Natural killer cell (primary cell): ENCODE data around the gene TAP1. TPM values are rescaled to one million over a fixed set of nuclear protein-coding genes. Genes with fewer than 3 reads are reported as not detected.
A peak's percentile ranks its signal among the peaks of the same experiment; 100 is the strongest.

ENCODE experiments used
- ATAC-seq, 3 donors: fragments of 150-1000 bp in 2 of 3; fragments of 200-7000 bp in 1 of 3; cut with Tn5 transposase; 1 replicate in 1 of 3; 2 replicates in 2 of 3; pipeline ENCODE4 v1.10.0; 2021; ENCODE audit warnings: mild to moderate bottlenecking in 2 of 3, moderate library complexity in 2 of 3
- DNase-seq, 2 donors: peaks; one replicate each; pipeline versions ENCODE4 v3.0.0 to v3.0.0-alpha.2; 2013 to 2021; ENCODE audit warnings: mixed read lengths in 1 of 2
- H3K27ac ChIP-seq: one replicate; pipeline ENCODE4 v1.5.1; 2013; ENCODE audit warnings: mild to moderate bottlenecking, low read length
- H3K27me3 ChIP-seq: one replicate; pipeline ENCODE4 v1.6.1; 2013; ENCODE audit warnings: low read length; ENCODE audit not compliant: control insufficient read depth, insufficient read depth
- H3K36me3 ChIP-seq: one replicate; pipeline ENCODE4 v1.6.1; 2013; ENCODE audit warnings: low read length; ENCODE audit not compliant: control insufficient read depth, insufficient read depth
- H3K4me1 ChIP-seq: one replicate; pipeline ENCODE4 v1.6.1; 2013; ENCODE audit warnings: low read length; ENCODE audit not compliant: control insufficient read depth, insufficient read depth
- H3K4me3 ChIP-seq: one replicate; pipeline ENCODE4 v1.5.1; 2013; ENCODE audit warnings: low read length
- H3K9me3 ChIP-seq: one replicate; pipeline ENCODE4 v1.6.1; 2013; ENCODE audit warnings: low read length; ENCODE audit not compliant: control insufficient read depth, insufficient read depth
- H3K27ac Mint-ChIP-seq, 2 donors: one replicate each; pipeline ENCODE4 v1.8.0; 2022; ENCODE audit warnings: mild to moderate bottlenecking in 2 of 2, mixed read lengths in 2 of 2, moderate library complexity in 1 of 2
- H3K27me3 Mint-ChIP-seq, 2 donors: one replicate each; pipeline ENCODE4 v1.8.0; 2022; ENCODE audit warnings: low read depth in 2 of 2, mixed read lengths in 2 of 2
- H3K36me3 Mint-ChIP-seq: one replicate; pipeline ENCODE4 v1.8.0; 2022; ENCODE audit warnings: mixed read lengths
- H3K4me1 Mint-ChIP-seq, 2 donors: one replicate each; pipeline ENCODE4 v1.8.0; 2022; ENCODE audit warnings: mixed read lengths in 2 of 2
- H3K4me3 Mint-ChIP-seq: one replicate; pipeline ENCODE4 v1.8.0; 2022; ENCODE audit warnings: mild to moderate bottlenecking, moderate library complexity, mixed read lengths
- H3K9me3 Mint-ChIP-seq, 2 donors: one replicate each; pipeline ENCODE4 v1.8.0; 2022; ENCODE audit warnings: mixed read lengths in 2 of 2
- CTCF ChIP-seq: fragments of 200-600 bp; IDR thresholded peaks from one replicate; pipeline ENCODE4 v1.8.0; 2022; ENCODE audit warnings: antibody characterized with exemption
- WGBS: methylation state at CpG from one replicate; pipeline ENCODE4 v1.1.7; 2013; ENCODE audit warnings: missing lambda C conversion rate; ENCODE audit not compliant: insufficient coverage; 5-methylcytosine and 5-hydroxymethylcytosine counted together
- intact Hi-C: fragments of 100-400 bp; cut with micrococcal nuclease; formaldehyde crosslinking; loops from one replicate; pipeline ENCODE4 v1.14.2; 2022
- total RNA-seq, 4 donors: library from RNA; stranded (reverse); fragments of 120-200 nt in 1 of 4; gene quantifications; one replicate each; pipeline versions ENCODE4 v1.2.3 to v1.2.4, GENCODE V29; 2013 to 2022

TAP1 gene
- total RNA-seq, 3 donors from 2014 or later (not counting 1 experiment from before 2014, with no cell fraction given) = 134 to 193 (median 179) TPM

DNA sequence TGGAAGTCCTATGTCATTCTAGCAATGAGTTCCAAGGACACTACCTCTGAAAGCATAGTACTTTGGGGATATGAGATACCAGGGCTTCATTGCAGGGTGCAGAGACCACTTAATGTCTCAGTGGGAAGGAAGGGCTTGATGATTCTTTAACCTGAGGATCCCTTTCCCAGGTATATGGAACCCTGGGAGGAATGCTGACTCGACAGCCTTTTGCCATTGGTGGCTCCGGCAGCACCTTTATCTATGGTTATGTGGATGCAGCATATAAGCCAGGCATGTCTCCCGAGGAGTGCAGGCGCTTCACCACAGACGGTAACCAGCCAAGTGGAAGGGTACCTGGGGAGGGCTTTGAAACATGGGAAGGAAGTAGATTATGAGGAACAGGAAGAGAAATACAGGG lies 4.7 kb upstream of the TAP1 start:
- H3K36me3 ChIP-seq = peaks cover 58% of the 10 kb centered on the region
- no peak for DNase-seq
- H3K4me1 ChIP-seq = peaks cover 31% of the 10 kb centered on the region
- H3K36me3 Mint-ChIP-seq = peaks cover 15% of the 10 kb centered on the region
- H3K9me3 Mint-ChIP-seq = no peaks in the 10 kb centered on the region
- H3K9me3 ChIP-seq = no peaks in the 10 kb centered on the region
- no peak overlapping the region for H3K4me3 Mint-ChIP-seq
- no peaks in the 10 kb centered on the region for H3K27me3 Mint-ChIP-seq
- peaks cover 40 to 43% of the 10 kb centered on the region in 2 donors for H3K4me1 Mint-ChIP-seq
- no peak overlapping the region for H3K27ac ChIP-seq
- H3K27me3 ChIP-seq = no peaks in the 10 kb centered on the region
- TF ChIP-seq CTCF = no peak
- H3K27ac Mint-ChIP-seq = peak overlapping the region; percentile 72 to 73
- 87% methylated on average over 5 of the region's 5 CpGs for WGBS
- no peak overlapping the region for H3K4me3 ChIP-seq
- intact Hi-C loops = no loop called here
- ATAC-seq = no peak

GRCh38 chr6:32857156-32857891 lies 3.8 kb upstream of the TAP1 start:
- Histone ChIP-seq H3K27me3 (no peaks in the 10 kb centered on the region), H3K27ac (no peak overlapping the region), H3K4me3 (no peak overlapping the region), H3K4me1 (peaks cover 33% of the 10 kb centered on the region), H3K36me3 (peaks cover 58% of the 10 kb centered on the region), H3K9me3 (no peaks in the 10 kb centered on the region)
- DNase-seq = peak in 1 of 2 donors; percentile 6
- H3K4me1 Mint-ChIP-seq = peaks cover 48 to 51% of the 10 kb centered on the region in 2 donors
- ATAC-seq = no peak
- H3K27me3 Mint-ChIP-seq = no peaks in the 10 kb centered on the region
- H3K36me3 Mint-ChIP-seq = peaks cover 15% of the 10 kb centered on the region
- H3K27ac Mint-ChIP-seq = peak overlapping the region; percentile 72 to 73
- no peaks in the 10 kb centered on the region for H3K9me3 Mint-ChIP-seq
- no peak overlapping the region for H3K4me3 Mint-ChIP-seq
- 82% methylated on average over 11 of the region's 14 CpGs for WGBS
- TF ChIP-seq CTCF = no peak
- intact Hi-C loops = no loop called here

- no peak for ATAC-seq
- H3K9me3 Mint-ChIP-seq = no peaks in the 10 kb centered on the region
- intact Hi-C loops = no loop called here
- H3K27ac ChIP-seq = peak overlapping the region; percentile 99
- H3K4me3 Mint-ChIP-seq = peak overlapping the region; percentile 99
- H3K27me3 Mint-ChIP-seq = no peaks in the 10 kb centered on the region
- peaks cover 60 to 68% of the 10 kb centered on the region in 2 donors for H3K4me1 Mint-ChIP-seq
- 69% methylated on average over 7 of the region's 8 CpGs for WGBS
- H3K4me1 ChIP-seq = peaks cover 49% of the 10 kb centered on the region
- DNase-seq = peak in 1 of 2 donors; percentile 32
- no peak for TF ChIP-seq CTCF
- H3K27me3 ChIP-seq = no peaks in the 10 kb centered on the region
- H3K27ac Mint-ChIP-seq = peak overlapping the region; percentile 100
- peaks cover 62% of the 10 kb centered on the region for H3K36me3 ChIP-seq
- H3K36me3 Mint-ChIP-seq = peaks cover 20% of the 10 kb centered on the region
- no peaks in the 10 kb centered on the region for H3K9me3 ChIP-seq
- H3K4me3 ChIP-seq = no peak overlapping the region
Observed at GRCh38 chr6:32855467-32856174, 2.1 kb upstream of the TAP1 start.
